GM12864 (cell line): Measurements from ENCODE around the gene SGCD.

Source experiments
- DNase-seq: peaks from one replicate; pipeline ENCODE4 v3.0.0-alpha.2; 2011; ENCODE audit warnings: low read depth
- H3K4me3 ChIP-seq: 2 replicates; pipeline ENCODE4 v1.5.1; 2011; ENCODE audit warnings: mild to moderate bottlenecking, low read depth, low read length, control low read depth
- CTCF ChIP-seq: IDR thresholded peaks from 2 replicates; pipeline ENCODE4 v1.5.1; 2011; ENCODE audit warnings: low read depth, mild to moderate bottlenecking, moderate library complexity, low read length, control low read depth, inconsistent platforms; ENCODE audit errors: missing control alignments

Gene SGCD

GRCh38 chr5:156405988-156406387, 79.0 kb downstream of the SGCD start:
- H3K4me3 ChIP-seq, result no peak overlapping the region
- TF ChIP-seq CTCF, result no peak
- DNase-seq, result no peak

- TF ChIP-seq CTCF, result no peak
- no peak overlapping the region for H3K4me3 ChIP-seq
- DNase-seq, result no peak
These were observed 80.3 kb downstream of the SGCD start for GRCh38 chr5:156407251-156407650.

GRCh38 chr5:156409834-156410233, 82.9 kb downstream of the SGCD start:
- H3K4me3 ChIP-seq, result no peak overlapping the region
- DNase-seq, result no peak
- no peak for TF ChIP-seq CTCF

GRCh38 chr5:156411185-156411613, 84.2 kb downstream of the SGCD start:
- DNase-seq, result no peak
- no peak overlapping the region for H3K4me3 ChIP-seq
- no peak for TF ChIP-seq CTCF

- DNase-seq, result no peak
- no peak for TF ChIP-seq CTCF
- no peak overlapping the region for H3K4me3 ChIP-seq
These were observed 85.0 kb downstream of the SGCD start for GRCh38 chr5:156411957-156412356.

GRCh38 chr5:156414391-156414790, 87.4 kb downstream of the SGCD start:
- no peak for DNase-seq
- no peak overlapping the region for H3K4me3 ChIP-seq
- TF ChIP-seq CTCF, result no peak

GRCh38 chr5:156419661-156420060, 92.7 kb downstream of the SGCD start:
- no peak overlapping the region for H3K4me3 ChIP-seq
- DNase-seq, result no peak
- no peak for TF ChIP-seq CTCF
